HepG2 (cell line): ENCODE results near the gene CELF4. TPM values are rescaled to one million over a fixed set of nuclear protein-coding genes. Genes with fewer than 3 reads are reported as not detected.

ENCODE experiments used
- ATAC-seq: fragments of 200-7000 bp; cut with Tn5 transposase; 3 replicates; pipeline ENCODE4 v1.9.1; 2020; ENCODE audit warnings: mild to moderate bottlenecking, moderate library complexity
- BruUV-seq: library from RNA; stranded (reverse); fragments of 400-500 nt; replicated peaks from 2 replicates; lab custom pipeline; 2021; lab: Mats Ljungman, UMichigan
- CTCF ChIA-PET: fragments of 300-600 bp; formaldehyde crosslinking; extraction: SDS; loops from one replicate; lab custom pipeline; 2021; ENCODE audit warnings: low total read pairs, inconsistent platforms, low intra/inter-chr PET ratio; lab: Yijun Ruan, JAX
- POLR2A ChIA-PET: fragments of 350-600 bp; sonication (Branson Sonifier 250); formaldehyde crosslinking; loops from one replicate; lab custom pipeline; 2020; ENCODE audit warnings: antibody characterized with exemption, inconsistent platforms; lab: Yijun Ruan, JAX
- DNase-seq: peaks from one replicate; pipeline ENCODE4 v3.0.0-alpha.2; 2015; ENCODE audit warnings: low spot score
- FAIRE-seq: peaks from 3 replicates; lab custom pipeline; 2011; peaks lifted over from hg19 to GRCh38; lab: Jason Lieb, UNC
- H2AFZ ChIP-seq: one replicate; pipeline ENCODE4 v1.6.1; 2011; ENCODE audit warnings: low read length, inconsistent platforms
- H3K27ac ChIP-seq: fragments of 300-600 bp; 3 replicates; pipeline ENCODE4 v1.8.0; 2011; ENCODE audit warnings: mixed run types, mild to moderate bottlenecking, mixed read lengths, low read length, inconsistent platforms; ENCODE audit not compliant: insufficient read depth; ENCODE audit errors: extremely low read length
- H3K27me3 ChIP-seq, 2 experiments: fragments of 200-600 bp in 1 of 2; 2 replicates in 1 of 2; 3 replicates in 1 of 2; pipeline versions ENCODE4 v1.6.0 to v1.8.0; 2011; ENCODE audit warnings: low read length in 2 of 2, mild to moderate bottlenecking in 2 of 2, moderate library complexity in 2 of 2, inconsistent platforms in 1 of 2; ENCODE audit not compliant: insufficient read depth in 2 of 2, control insufficient read depth in 1 of 2
- H3K36me3 ChIP-seq, 2 experiments: fragments of 200-600 bp in 1 of 2; replicated peaks in 1 of 2; 2 replicates in 1 of 2; 3 replicates in 1 of 2; pipeline versions ENCODE4 v1.5.1 to v1.8.0; 2011; ENCODE audit warnings: low read length in 2 of 2, inconsistent platforms in 1 of 2; ENCODE audit not compliant: insufficient read depth in 2 of 2, control insufficient read depth in 1 of 2
- H3K4me1 ChIP-seq: 2 replicates; pipeline ENCODE4 v1.5.1; 2012; ENCODE audit warnings: low read length, inconsistent platforms; ENCODE audit not compliant: insufficient read depth
- H3K4me2 ChIP-seq: 2 replicates; pipeline ENCODE4 v1.6.0; 2011; ENCODE audit warnings: low read depth, low read length, inconsistent platforms
- H3K4me3 ChIP-seq, 3 experiments: fragments of 200-600 bp in 1 of 3; sonication (generic), shearing (Covaris generic) in 1 of 3; replicated peaks in 1 of 3; 2 replicates each; pipeline ENCODE4 v1.5.1; 2011 to 2016; ENCODE audit warnings: low read length in 3 of 3, inconsistent platforms in 2 of 3, low read depth in 2 of 3, mild to moderate bottlenecking in 2 of 3, control low read depth in 1 of 3, mixed read lengths in 1 of 3; ENCODE audit not compliant: insufficient read depth in 1 of 3
- H3K79me2 ChIP-seq: one replicate; pipeline ENCODE4 v1.6.1; 2011; ENCODE audit warnings: low read length, inconsistent platforms; ENCODE audit not compliant: insufficient read depth
- H3K9ac ChIP-seq: 2 replicates; pipeline ENCODE4 v1.6.0; 2011; ENCODE audit warnings: mild to moderate bottlenecking, low read depth, low read length, inconsistent platforms; ENCODE audit not compliant: insufficient read depth
- H3K9me3 ChIP-seq: 2 replicates; pipeline ENCODE4 v1.5.1; 2012; ENCODE audit warnings: mild to moderate bottlenecking, low read length
- H4K20me1 ChIP-seq: 2 replicates; pipeline ENCODE4 v1.6.0; 2011; ENCODE audit warnings: inconsistent platforms, mild to moderate bottlenecking, low read length, moderate library complexity; ENCODE audit not compliant: insufficient read depth
- DDIT3 ChIP-seq: sonication (generic); formaldehyde crosslinking; IDR thresholded peaks from 2 replicates; pipeline ENCODE4 v1.4.0; 2020; ENCODE audit warnings: mild to moderate bottlenecking, missing genetic modification reagents
- ELF1 ChIP-seq: sonication (generic); formaldehyde crosslinking; IDR thresholded peaks from 2 replicates; pipeline ENCODE4 v1.4.0; 2020; ENCODE audit warnings: missing genetic modification reagents
- FOXM1 ChIP-seq: sonication (generic); formaldehyde crosslinking; IDR thresholded peaks from 2 replicates; pipeline ENCODE4 v1.5.0; 2020; ENCODE audit warnings: missing genetic modification reagents
- HNRNPL ChIP-seq: fragments of 200-400 bp; formaldehyde crosslinking; IDR thresholded peaks from 2 replicates; pipeline ENCODE4 v1.6.1; 2017; ENCODE audit warnings: mild to moderate bottlenecking, low read depth, low read length
- MAFF ChIP-seq: IDR thresholded peaks from 2 replicates; pipeline ENCODE4 v1.6.1; 2011; ENCODE audit warnings: low read depth, low read length, improper control_type of control experiment
- MAFK ChIP-seq, 2 experiments: IDR thresholded peaks in 1 of 2; conservative IDR thresholded peaks in 1 of 2; 2 replicates each; pipeline ENCODE4 v1.6.1; 2011; ENCODE audit warnings: improper control_type of control experiment in 2 of 2, low read length in 2 of 2
- SRSF4 ChIP-seq: fragments of 200-400 bp; formaldehyde crosslinking; IDR thresholded peaks from one replicate; pipeline ENCODE4 v1.6.1; 2018; ENCODE audit warnings: mild to moderate bottlenecking, low read depth, low read length, moderate library complexity; ENCODE audit not compliant: poor library complexity, severe bottlenecking
- STAG1 ChIP-seq: sonication (generic); formaldehyde crosslinking; IDR thresholded peaks from 2 replicates; pipeline ENCODE4 v1.4.0; 2020; ENCODE audit warnings: missing genetic modification reagents
- ZNF275 ChIP-seq: sonication (generic); formaldehyde crosslinking; IDR thresholded peaks from 2 replicates; pipeline ENCODE4 v1.8.0; 2022; ENCODE audit warnings: missing genetic modification reagents, mild to moderate bottlenecking, inconsistent platforms, borderline replicate concordance
- ZNF335 ChIP-seq: sonication (generic); formaldehyde crosslinking; IDR thresholded peaks from 2 replicates; pipeline ENCODE4 v1.4.0; 2020; ENCODE audit warnings: missing genetic modification reagents
- ZNF770 ChIP-seq: sonication (generic); formaldehyde crosslinking; IDR thresholded peaks from 2 replicates; pipeline ENCODE4 v1.5.0; 2020; ENCODE audit warnings: mild to moderate bottlenecking, missing genetic modification reagents
- WGBS: methylation state at CpG from one replicate; pipeline ENCODE4 v1.1.6; 2017; ENCODE audit warnings: low lambda C conversion rate; 5-methylcytosine and 5-hydroxymethylcytosine counted together
- in situ Hi-C: cut with HindIII; loops from 2 replicates; pipeline ENCODE4 v1.10.0; 2017; ENCODE audit warnings: low pct_unique_long_range_greater_than_20kb; ENCODE audit not compliant: extremely low pct_ligation_motif_present
- intact Hi-C: fragments of 100-400 bp; cut with micrococcal nuclease; formaldehyde crosslinking; loops from one replicate; pipeline ENCODE4 v1.10.0; 2022; ENCODE audit not compliant: unreplicated experiment
- polyA plus RNA-seq, 8 experiments: library from polyadenylated mRNA; depleted of rRNA in 3 of 8; stranded (reverse) in 7 of 8; unstranded in 1 of 8; fragments of >200 nt; fragmentation: Illumina TruSeq in 4 of 8; extraction: Trizol in 4 of 8; gene quantifications; 2 replicates each; pipeline versions ENCODE4 v1.2.1 to v1.2.3, GENCODE V29; 2011 to 2016; ENCODE audit warnings: low read depth in 4 of 8, missing spikeins in 1 of 8, mixed read lengths in 1 of 8; ENCODE audit not compliant: insufficient read depth in 1 of 8
- total RNA-seq, 5 experiments: library from RNA; depleted of rRNA; stranded (reverse); fragments of >200 nt; fragmentation: Illumina TruSeq; extraction: Trizol; gene quantifications; 2 replicates each; pipeline ENCODE4 v1.2.3, GENCODE V29; 2016; ENCODE audit warnings: low read depth in 1 of 5
- TF ChIP-seq, protein P1 (sequence below): sonication (generic); formaldehyde crosslinking; IDR thresholded peaks from 2 replicates; pipeline ENCODE4 v1.4.0; 2020; ENCODE audit warnings: mild to moderate bottlenecking, missing genetic modification reagents

Gene CELF4
- total and polyA plus RNA-seq, 2 of the 13 experiments (the other 11 are each of a cell fraction or from before 2014, with no cell fraction given): not detected

DNA sequence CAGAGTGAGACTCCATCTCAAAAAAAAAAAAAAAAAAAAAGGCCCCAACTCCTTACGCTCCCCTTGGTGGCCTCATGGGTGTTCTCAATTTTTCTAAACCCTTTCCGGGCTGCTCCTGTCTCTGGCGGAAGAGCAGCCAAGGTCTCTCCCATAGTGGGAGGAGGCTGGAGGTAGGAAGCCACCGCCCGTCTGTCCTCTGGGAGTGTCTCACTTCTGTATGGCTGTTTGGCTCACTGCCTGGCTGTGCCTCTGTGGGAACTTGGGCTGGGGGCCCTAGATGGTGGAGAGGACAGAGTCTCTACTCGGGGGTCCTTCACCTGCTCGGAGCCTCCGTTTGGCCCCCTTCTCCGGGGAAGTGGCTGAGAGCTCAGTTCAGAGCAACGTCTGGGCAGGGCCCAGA, 245.3 kb downstream of the CELF4 start:
- FAIRE-seq: no peak

DNA sequence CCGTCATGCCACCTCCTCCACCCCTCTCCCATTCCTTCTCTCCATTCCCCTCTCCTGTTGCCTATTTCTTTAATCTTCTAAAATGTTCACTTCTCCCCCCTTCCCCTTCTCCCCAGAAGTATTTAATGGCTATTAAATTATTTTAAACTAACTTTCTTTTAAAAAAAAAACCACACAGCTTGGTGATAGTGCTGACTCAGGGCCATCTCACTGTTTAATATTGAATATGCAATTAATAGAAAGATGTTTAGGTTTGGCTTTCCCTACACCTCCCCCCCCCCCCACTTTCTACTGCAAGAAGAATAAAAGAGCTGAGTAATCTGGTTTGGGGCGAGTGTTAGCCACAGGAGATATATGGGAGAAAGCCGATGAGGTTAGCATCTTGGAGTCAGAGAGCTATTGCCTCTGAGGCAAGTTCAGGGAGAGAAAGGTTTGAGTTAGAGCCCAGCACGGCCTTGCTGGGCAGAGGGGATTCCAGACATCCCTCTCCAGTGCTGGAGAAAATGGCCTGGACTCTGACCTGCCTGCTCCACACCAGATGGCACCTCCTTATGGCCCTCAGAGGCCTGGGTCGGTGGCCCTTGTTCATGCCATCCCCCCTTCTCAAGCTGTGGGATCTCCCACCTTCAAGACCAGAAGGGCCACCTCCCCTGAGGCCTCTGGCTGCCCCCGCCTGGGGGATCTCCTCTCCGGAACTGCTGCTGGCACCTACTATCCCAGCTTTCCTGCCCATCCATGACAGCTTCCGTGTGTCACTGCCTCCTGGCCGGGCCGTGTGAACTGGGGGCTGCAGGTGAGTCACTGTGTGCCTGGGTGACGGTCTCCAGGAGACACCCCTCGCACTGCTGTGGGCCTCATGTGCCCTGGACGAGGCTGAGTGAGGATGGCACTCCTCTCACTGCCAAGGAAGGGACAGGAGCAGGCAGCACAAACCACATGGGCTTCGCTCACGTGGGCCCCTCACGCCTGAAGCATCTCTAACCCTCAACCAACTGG, 246.9 kb downstream of the CELF4 start:
- CTCF ChIA-PET: no interaction called here
- in situ Hi-C loops (no loop called here), intact Hi-C loops (no loop called here)
- BruUV-seq: no TSS peak
- H2AFZ ChIP-seq: no peak overlapping the region
- no peaks in the 10 kb centered on the region for H4K20me1 ChIP-seq
- H3K27ac ChIP-seq: no peak overlapping the region
- DNase-seq: no peak
- POLR2A ChIA-PET: no interaction called here
- H3K9me3 ChIP-seq: no peaks in the 10 kb centered on the region
- no peaks in the 10 kb centered on the region for H3K4me1 ChIP-seq
- no peak for FAIRE-seq
- H3K79me2 ChIP-seq: no peaks in the 10 kb centered on the region
- WGBS: 26% methylated on average over 8 of the region's 16 CpGs
- ATAC-seq: no peak
- H3K4me3 ChIP-seq: no peak overlapping the region
- peaks cover 0 to 15% of the 10 kb centered on the region in 2 experiments; a peak in 2 of 5 replicates for H3K27me3 ChIP-seq
- H3K4me2 ChIP-seq: no peak overlapping the region
- H3K36me3 ChIP-seq: no peaks in the 10 kb centered on the region
- H3K9ac ChIP-seq: no peak overlapping the region
- TF ChIP-seq HNRNPL: no peak
- no peak for TF ChIP-seq DDIT3 (CRISPR knock-in tag)
- TF ChIP-seq MAFF: 0 out of 2 replicates have a peak, but pooled peaks have one; percentile 33
- TF ChIP-seq MAFK (conservative IDR thresholded peaks at IDR 0.05 in 1 of 2, IDR thresholded peaks at IDR 0.05 in 1 of 2; ENCODE audit: low read length in 2 of 2): peak in 1 of 2 experiments; percentile 70; a peak in 2 of 4 replicates
- no peak for TF ChIP-seq ZNF275 (CRISPR knock-in tag)
- TF ChIP-seq ZNF770: no peak
- no peak for TF ChIP-seq STAG1 (CRISPR knock-in tag)
- no peak for TF ChIP-seq FOXM1 (CRISPR knock-in tag)
- TF ChIP-seq, protein P1, sequence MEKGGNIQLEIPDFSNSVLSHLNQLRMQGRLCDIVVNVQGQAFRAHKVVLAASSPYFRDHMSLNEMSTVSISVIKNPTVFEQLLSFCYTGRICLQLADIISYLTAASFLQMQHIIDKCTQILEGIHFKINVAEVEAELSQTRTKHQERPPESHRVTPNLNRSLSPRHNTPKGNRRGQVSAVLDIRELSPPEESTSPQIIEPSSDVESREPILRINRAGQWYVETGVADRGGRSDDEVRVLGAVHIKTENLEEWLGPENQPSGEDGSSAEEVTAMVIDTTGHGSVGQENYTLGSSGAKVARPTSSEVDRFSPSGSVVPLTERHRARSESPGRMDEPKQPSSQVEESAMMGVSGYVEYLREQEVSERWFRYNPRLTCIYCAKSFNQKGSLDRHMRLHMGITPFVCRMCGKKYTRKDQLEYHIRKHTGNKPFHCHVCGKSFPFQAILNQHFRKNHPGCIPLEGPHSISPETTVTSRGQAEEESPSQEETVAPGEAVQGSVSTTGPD: no peak

More for the DNA sequence above, 245.3 kb downstream of the CELF4 start:
- ATAC-seq (no peak), DNase-seq (no peak)
- intact Hi-C loops (loop anchor here (5.0 kb wide), 2 partner anchors 217 to 378 kb away; no protein-coding TSS in a partner anchor), in situ Hi-C loops (no loop called here)
- Histone ChIP-seq H4K20me1 (no peaks in the 10 kb centered on the region), H3K79me2 (no peaks in the 10 kb centered on the region), H3K4me1 (no peaks in the 10 kb centered on the region), H3K4me3 (no peak overlapping the region), H3K27ac (no peak overlapping the region), H3K36me3 (no peaks in the 10 kb centered on the region), H3K4me2 (no peak overlapping the region), H3K9me3 (no peaks in the 10 kb centered on the region), H3K9ac (no peak overlapping the region), H2AFZ (no peak overlapping the region), H3K27me3 (peaks cover under 1 to 22% of the 10 kb centered on the region in 2 experiments; a peak in 2 of 5 replicates)
- 30% methylated on average over 4 of the region's 10 CpGs for WGBS
- POLR2A ChIA-PET: no interaction called here
- BruUV-seq: no TSS peak
- TF ChIP-seq ZNF335 (CRISPR knock-in tag) (no peak), ELF1 (CRISPR knock-in tag) (no peak), SRSF4 (no peak)
- CTCF ChIA-PET: no interaction called here
